Endothelial cell of umbilical vein (primary cell): ENCODE measurements around the gene SMIM11. TPM values are rescaled to one million over a fixed set of nuclear protein-coding genes. Genes with fewer than 3 reads are reported as not detected.

Experiments
- BruUV-seq: library from RNA; stranded (reverse); fragments of 400-500 nt; replicated peaks from 2 replicates; lab custom pipeline; 2021; lab: Mats Ljungman, UMichigan
- CTCF ChIA-PET: fragments of 300-600, 350-600 bp; sonication (Branson Sonifier 250); formaldehyde crosslinking; loops from one replicate; lab custom pipeline; 2021; ENCODE audit warnings: antibody characterized with exemption, inconsistent platforms; lab: Charles Lee
- POLR2A ChIA-PET: fragments of 300-600, 350-600 bp; sonication (Branson Sonifier 250); formaldehyde crosslinking; loops from one replicate; lab custom pipeline; 2021; ENCODE audit warnings: antibody characterized with exemption, inconsistent platforms; lab: Charles Lee
- DNase-seq: peaks from one replicate; pipeline ENCODE4 v3.0.0-alpha.2; 2011; ENCODE audit warnings: low read depth, low spot score
- FAIRE-seq: peaks from 2 replicates; lab custom pipeline; 2011; peaks lifted over from hg19 to GRCh38; lab: Jason Lieb, UNC
- H2AFZ ChIP-seq: 2 replicates; pipeline ENCODE4 v1.6.0; 2012; ENCODE audit warnings: low read depth, low read length, control low read depth, inconsistent platforms
- H3K27ac ChIP-seq: 2 replicates; pipeline ENCODE4 v1.5.1; 2011; ENCODE audit warnings: low read depth, mild to moderate bottlenecking, control low read depth, low read length, moderate library complexity; ENCODE audit not compliant: insufficient read depth
- H3K27me3 ChIP-seq, 2 experiments: 2 replicates each; pipeline versions ENCODE4 v1.6.0 to v1.6.1; 2011; ENCODE audit warnings: low read length in 2 of 2, mixed read lengths in 1 of 2; ENCODE audit not compliant: control insufficient read depth in 2 of 2, insufficient read depth in 2 of 2
- H3K36me3 ChIP-seq, 2 experiments: 2 replicates in 1 of 2; 3 replicates in 1 of 2; pipeline ENCODE4 v1.5.1; 2011; ENCODE audit warnings: low read length in 2 of 2, mild to moderate bottlenecking in 1 of 2, moderate library complexity in 1 of 2; ENCODE audit not compliant: control insufficient read depth in 2 of 2, insufficient read depth in 2 of 2; ENCODE audit errors: extremely low read depth in 1 of 2
- H3K4me1 ChIP-seq: 3 replicates; pipeline ENCODE4 v1.5.1; 2011; ENCODE audit warnings: mild to moderate bottlenecking, low read length; ENCODE audit not compliant: control insufficient read depth, insufficient read depth; ENCODE audit errors: extremely low read depth
- H3K4me2 ChIP-seq: 2 replicates; pipeline ENCODE4 v1.6.1; 2011; ENCODE audit warnings: low read length, control low read depth, mixed read lengths; ENCODE audit not compliant: insufficient read depth
- H3K4me3 ChIP-seq, 3 experiments: fragments of 200-600 bp in 1 of 3; sonication (generic), shearing (Covaris generic) in 1 of 3; replicated peaks in 1 of 3; 2 replicates each; pipeline ENCODE4 v1.5.1; 2011 to 2016; ENCODE audit warnings: control low read depth in 3 of 3, low read length in 3 of 3, mild to moderate bottlenecking in 2 of 3, inconsistent platforms in 1 of 3, low read depth in 1 of 3, moderate library complexity in 1 of 3; ENCODE audit not compliant: insufficient read depth in 1 of 3
- H3K79me2 ChIP-seq: 2 replicates; pipeline ENCODE4 v1.6.0; 2012; ENCODE audit warnings: low read length, inconsistent platforms; ENCODE audit not compliant: control insufficient read depth, insufficient read depth
- H3K9ac ChIP-seq: replicated peaks from 2 replicates; pipeline ENCODE3; 2011; ENCODE audit warnings: low read length, control low read depth; ENCODE audit not compliant: insufficient read depth; ENCODE audit errors: extremely low read depth
- H3K9me1 ChIP-seq: replicated peaks from 3 replicates; pipeline ENCODE4 v1.6.0; 2011; ENCODE audit warnings: mild to moderate bottlenecking, low read length; ENCODE audit not compliant: control insufficient read depth, insufficient read depth; ENCODE audit errors: extremely low read depth
- H3K9me3 ChIP-seq: replicated peaks from 2 replicates; pipeline ENCODE4 v1.5.1; 2012; ENCODE audit warnings: low read length, inconsistent platforms; ENCODE audit not compliant: control insufficient read depth, insufficient read depth
- H4K20me1 ChIP-seq: replicated peaks from 2 replicates; pipeline ENCODE3; 2011; ENCODE audit warnings: mild to moderate bottlenecking, low read length; ENCODE audit not compliant: control insufficient read depth, insufficient read depth; ENCODE audit errors: extremely low read depth
- CTCF ChIP-seq, 2 donors: IDR thresholded peaks; 1 replicate in 1 of 2; 2 replicates in 1 of 2; pipeline ENCODE4 v1.5.1; 2011; ENCODE audit warnings: low read length in 2 of 2, mild to moderate bottlenecking in 2 of 2, moderate library complexity in 2 of 2, control low read depth in 1 of 2, inconsistent platforms in 1 of 2, low read depth in 1 of 2; ENCODE audit not compliant: insufficient read depth in 1 of 2; ENCODE audit errors: extremely low read depth in 1 of 2
- EZH2 ChIP-seq: IDR thresholded peaks from 2 replicates; pipeline ENCODE4 v1.6.1; 2012; ENCODE audit warnings: borderline replicate concordance, low read depth, mild to moderate bottlenecking, moderate library complexity, low read length, inconsistent platforms; ENCODE audit not compliant: severe bottlenecking
- FOS ChIP-seq: IDR thresholded peaks from 2 replicates; pipeline ENCODE4 v1.6.1; 2011; ENCODE audit warnings: mild to moderate bottlenecking, low read length, moderate library complexity, borderline replicate concordance; ENCODE audit not compliant: insufficient read depth
- GATA2 ChIP-seq: IDR thresholded peaks from 2 replicates; pipeline ENCODE4 v1.7.0; 2011; ENCODE audit warnings: low read depth, mild to moderate bottlenecking, moderate library complexity, mixed read lengths, low read length; ENCODE audit not compliant: insufficient read length, insufficient read depth
- JUN ChIP-seq: IDR thresholded peaks from 2 replicates; pipeline ENCODE4 v1.6.1; 2011; ENCODE audit warnings: borderline replicate concordance, low read depth; ENCODE audit not compliant: insufficient read length, insufficient read depth
- MYC ChIP-seq: IDR thresholded peaks from one replicate; pipeline ENCODE4 v1.6.1; 2011; ENCODE audit warnings: mild to moderate bottlenecking, low read depth, low read length
- POLR2A ChIP-seq: IDR thresholded peaks from 2 replicates; pipeline ENCODE4 v1.6.1; 2012; ENCODE audit warnings: low read depth, mild to moderate bottlenecking, control low read depth, low read length
- POLR2AphosphoS5 ChIP-seq: IDR thresholded peaks from 2 replicates; pipeline ENCODE4 v1.6.1; 2012; ENCODE audit warnings: low read depth, mild to moderate bottlenecking, control low read depth, low read length, moderate library complexity; ENCODE audit not compliant: insufficient read depth
- dilution Hi-C: fragments of 300-500 bp; cut with MboI; formaldehyde crosslinking; loops from one replicate; pipeline ENCODE4 v1.15.0; 2019; ENCODE audit warnings: low sequenced_read_pairs; ENCODE audit not compliant: extremely low pct_ligation_motif_present
- intact Hi-C: fragments of 100-400 bp; cut with micrococcal nuclease; formaldehyde crosslinking; loops from one replicate; pipeline ENCODE4 v1.10.0; 2022
- polyA plus RNA-seq, 4 experiments: library from polyadenylated mRNA; depleted of rRNA in 3 of 4; stranded (reverse) in 3 of 4; unstranded in 1 of 4; fragments of >200 nt; gene quantifications; 2 replicates each; pipeline versions ENCODE4 v1.2.1 to v1.2.3, GENCODE V29; 2011 to 2012; ENCODE audit warnings: missing spikeins in 1 of 4
- total RNA-seq: library from RNA; stranded (reverse); gene quantifications from 2 replicates; pipeline ENCODE4 v1.2.3, GENCODE V29; 2021
- TF ChIP-seq, protein P1 (sequence below): IDR thresholded peaks from 2 replicates; pipeline ENCODE4 v1.6.1; 2011; ENCODE audit not compliant: insufficient read depth, insufficient read length

Gene SMIM11
- total and polyA plus RNA-seq, 2 donors (not counting 3 experiments of a cell fraction or from before 2014, with no cell fraction given), result 1.4 to 1.5 TPM

- no peak for FAIRE-seq
These were observed 14.6 kb upstream of the SMIM11 start for GRCh38 chr21:34360488-34361241.

More at GRCh38 chr21:34360488-34361241, 14.6 kb upstream of the SMIM11 start:
- H3K9ac ChIP-seq, result no peak overlapping the region
- CTCF ChIA-PET, result interaction anchor here (2.3 to 22.9 kb wide), 3 partner anchors 13 to 439 kb away, joined by 8 to 867 read pairs (median 20); no protein-coding TSS in a partner anchor
- H2AFZ ChIP-seq, result no peak overlapping the region
- no peaks in the 10 kb centered on the region for H4K20me1 ChIP-seq
- H3K4me2 ChIP-seq, result no peak overlapping the region
- no peaks in the 10 kb centered on the region for H3K79me2 ChIP-seq
- H3K27me3 ChIP-seq, result peaks cover 12 to 21% of the 10 kb centered on the region in 2 experiments
- BruUV-seq, result no TSS peak
- H3K4me1 ChIP-seq, result no peaks in the 10 kb centered on the region
- TF ChIP-seq GATA2 (no peak), FOS (no peak), EZH2 (no peak), MYC (no peak), POLR2AphosphoS5 (no peak), CTCF (IDR thresholded peaks at IDR 0.05; ENCODE audit: extremely low read depth in 1 of 2, insufficient read depth in 1 of 2, low read depth in 1 of 2, low read length in 2 of 2) (no peak), JUN (no peak), POLR2A (no peak)
- TF ChIP-seq, protein P1, sequence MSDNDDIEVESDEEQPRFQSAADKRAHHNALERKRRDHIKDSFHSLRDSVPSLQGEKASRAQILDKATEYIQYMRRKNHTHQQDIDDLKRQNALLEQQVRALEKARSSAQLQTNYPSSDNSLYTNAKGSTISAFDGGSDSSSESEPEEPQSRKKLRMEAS, result no peak
- H3K4me3 ChIP-seq, result no peak overlapping the region
- dilution Hi-C loops (no loop called here), intact Hi-C loops (no loop called here)
- no peaks in the 10 kb centered on the region for H3K9me3 ChIP-seq
- POLR2A ChIA-PET, result no interaction called here
- H3K9me1 ChIP-seq, result no peaks in the 10 kb centered on the region
- no peak overlapping the region for H3K27ac ChIP-seq
- DNase-seq, result no peak
- H3K36me3 ChIP-seq, result no peaks in the 10 kb centered on the region
